ENCODE data around the gene KCNF1. TPM values are rescaled to one million over a fixed set of nuclear protein-coding genes. Genes with fewer than 3 reads are reported as not detected.

The KCNF1 gene
- total and polyA plus RNA-seq, 2 of the 8 experiments (the other 6 are each of a cell fraction or from before 2014, with no cell fraction given): 0.48 to 1.5 TPM

DNA sequence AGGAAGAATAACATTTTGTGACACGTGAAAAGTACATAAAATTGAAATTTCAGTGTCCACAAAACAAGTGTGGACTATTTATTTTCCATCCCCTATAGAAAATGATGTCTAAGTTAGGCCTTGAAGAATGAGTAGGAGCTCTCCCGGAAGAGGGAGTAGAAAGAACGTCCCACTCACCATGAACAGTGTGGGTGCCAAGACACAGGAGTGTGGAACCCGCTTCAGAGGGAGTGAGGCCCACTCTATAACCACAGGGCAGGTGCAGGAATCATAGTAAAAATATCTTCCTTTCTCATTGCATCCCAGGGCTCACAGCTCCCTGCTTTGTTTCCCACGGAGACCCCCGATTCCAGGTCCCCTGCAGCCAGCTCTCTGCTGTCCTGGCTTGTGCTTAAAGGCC lies 5.2 kb downstream of the KCNF1 start:
- Histone ChIP-seq H2BK20ac (ENCODE audit: low read length) (no peak overlapping the region), H3K9me3 (ENCODE audit: insufficient read depth in 2 of 2, low read depth in 1 of 2, low read length in 1 of 2) (peaks cover 0 to 4% of the 10 kb centered on the region in 2 experiments; a peak in 1 of 4 replicates), H3K9ac (replicated peaks in 1 of 4; ENCODE audit: extremely low read depth in 1 of 4, low read depth in 3 of 4, low read length in 3 of 4) (no peak overlapping the region), H3K36me3 (ENCODE audit: control insufficient read depth in 2 of 4, insufficient read depth in 4 of 4, low read length in 3 of 4) (no peaks in the 10 kb centered on the region; a peak in 1 of 8 replicates), H3K27ac (ENCODE audit: low read depth, low read length) (no peak overlapping the region), H2AFZ (ENCODE audit: low read length) (no peak overlapping the region), H3K23me2 (ENCODE audit: low read depth, low read length) (peaks cover 5% of the 10 kb centered on the region; the same call in 1 of the 2 replicates), H2BK120ac (replicated peaks; ENCODE audit: low read depth, low read length) (no peak overlapping the region), H3K79me2 (ENCODE audit: control insufficient read depth in 1 of 2, insufficient read depth in 2 of 2, low read length in 2 of 2) (no peaks in the 10 kb centered on the region), H3K23ac (ENCODE audit: insufficient read length) (no peak overlapping the region), H4K8ac (ENCODE audit: extremely low read depth, insufficient read depth, low read length) (no peak overlapping the region), H4K91ac (replicated peaks; ENCODE audit: insufficient read length, low read length) (no peak overlapping the region), H2BK15ac (ENCODE audit: low read length) (no peak overlapping the region), H3K4me3 (ENCODE audit: extremely low read depth in 1 of 4, insufficient read depth in 2 of 4, low read depth in 3 of 4, low read length in 4 of 4) (no peak overlapping the region), H4K20me1 (replicated peaks in 1 of 2; ENCODE audit: control insufficient read depth in 1 of 2, insufficient read depth in 2 of 2, low read length in 2 of 2) (peaks cover 3% of the 10 kb centered on the region in 2 experiments), H3K79me1 (ENCODE audit: low read depth, low read length) (no peaks in the 10 kb centered on the region), H2BK5ac (ENCODE audit: low read depth, low read length) (no peak overlapping the region), H3K27me3 (replicated peaks in 1 of 4; ENCODE audit: control insufficient read depth in 3 of 4, extremely low read depth in 1 of 4, insufficient read depth in 3 of 4, low read length in 3 of 4) (peaks cover 12 to 29% (median 20%) of the 10 kb centered on the region in 4 experiments; a peak in 6 of 7 replicates), H3K56ac (replicated peaks; ENCODE audit: insufficient read length, low read depth, low read length) (no peak overlapping the region), H3K14ac (ENCODE audit: insufficient read length) (no peak overlapping the region), H2BK12ac (ENCODE audit: low read depth, low read length) (no peak overlapping the region), H3K18ac (ENCODE audit: extremely low read depth, low read length) (no peak overlapping the region), H3K4ac (replicated peaks; ENCODE audit: insufficient read length, low read depth, low read length) (no peak overlapping the region), H2AK5ac (ENCODE audit: low read depth, low read length) (no peak overlapping the region), H3K4me1 (replicated peaks in 1 of 4; ENCODE audit: control insufficient read depth in 3 of 4, insufficient read depth in 4 of 4, low read length in 3 of 4) (peaks cover 0 to 21% (median 15%) of the 10 kb centered on the region in 4 experiments; a peak in 6 of 7 replicates), H4K5ac (ENCODE audit: insufficient read length, low read depth, low read length) (no peak overlapping the region), H3K4me2 (ENCODE audit: insufficient read depth in 1 of 2, low read depth in 2 of 2, low read length in 2 of 2) (no peak overlapping the region)
- DNase-seq (ENCODE audit: low read depth in 1 of 2, low spot score in 2 of 2) (no peak), FAIRE-seq (no peak)
- 88% methylated on average over 6 of the region's 6 CpGs; no CpG with 5 or more reads in 1 of the 2 experiments for WGBS, 2 experiments (ENCODE audit: extremely low coverage in 1 of 2, insufficient coverage in 1 of 2, insufficient read length in 1 of 2, insufficient replicate concordance in 2 of 2, low coverage in 1 of 2, low lambda C conversion rate in 2 of 2, missing lambda C conversion rate in 1 of 2)
- TF ChIP-seq SP2 (IDR thresholded peaks at IDR 0.05; ENCODE audit: low read length): no peak
- TF ChIP-seq SP4 (IDR thresholded peaks at IDR 0.05; ENCODE audit: low read length): no peak
- no peak for TF ChIP-seq CHD2 (IDR thresholded peaks at IDR 0.05; ENCODE audit: low read length)
- TF ChIP-seq BACH1 (IDR thresholded peaks at IDR 0.05; ENCODE audit: low read length): no peak
- CTCF ChIA-PET (ENCODE audit: partially characterized antibody): interaction anchor here (0.7 to 13.4 kb wide), 8 partner anchors 13 to 205 kb away, joined by 3 to 234 read pairs (median 4); no protein-coding TSS in a partner anchor
- POLR2A ChIA-PET (ENCODE audit: partially characterized antibody): no interaction called here
